OCI-LY1 (cell line): ENCODE results near the gene NLGN4Y.

Experiments used
- H2AFZ ChIP-seq: fragments of 200-600 bp; sonication (generic), shearing (Covaris generic); 2 replicates; pipeline ENCODE4 v1.6.0; 2014; ENCODE audit warnings: antibody characterized with exemption, mild to moderate bottlenecking, low read length
- H3F3A ChIP-seq: fragments of 200-600 bp; sonication (generic), shearing (Covaris generic); 2 replicates; pipeline ENCODE4 v1.6.0; 2014; ENCODE audit warnings: mild to moderate bottlenecking, antibody characterized with exemption, low read length, moderate library complexity; ENCODE audit not compliant: insufficient read depth
- H3K27ac ChIP-seq: fragments of 200-600 bp; sonication (generic); 2 replicates; pipeline ENCODE4 v1.5.1; 2014; ENCODE audit warnings: low read length, mixed run types, mild to moderate bottlenecking, low read depth; ENCODE audit not compliant: poor library complexity, severe bottlenecking
- H3K27me3 ChIP-seq: fragments of 200-600 bp; sonication (generic); 2 replicates; pipeline ENCODE4 v1.6.0; 2014; ENCODE audit warnings: antibody characterized with exemption, mild to moderate bottlenecking, low read length, moderate library complexity; ENCODE audit not compliant: insufficient read depth
- H3K36me3 ChIP-seq: fragments of 200-600 bp; sonication (generic); 2 replicates; pipeline ENCODE4 v1.6.1; 2014; ENCODE audit warnings: mild to moderate bottlenecking, antibody characterized with exemption, low read length, moderate library complexity, mixed read lengths; ENCODE audit not compliant: insufficient read depth
- H3K4me1 ChIP-seq: fragments of 200-600 bp; sonication (generic); 2 replicates; pipeline ENCODE4 v1.5.1; 2014; ENCODE audit warnings: mild to moderate bottlenecking, low read length, moderate library complexity; ENCODE audit not compliant: insufficient read depth, severe bottlenecking
- H3K4me2 ChIP-seq: fragments of 200-600 bp; sonication (generic), shearing (Covaris generic); 2 replicates; pipeline ENCODE4 v1.6.1; 2014; ENCODE audit warnings: low read length
- H3K4me3 ChIP-seq: fragments of 200-600 bp; sonication (generic); 2 replicates; pipeline ENCODE4 v1.5.1; 2014; ENCODE audit warnings: low read length, low read depth, mild to moderate bottlenecking, mixed read lengths; ENCODE audit not compliant: poor library complexity, severe bottlenecking
- H3K79me2 ChIP-seq: fragments of 200-600 bp; shearing (Covaris generic); 2 replicates; pipeline ENCODE4 v1.6.1; 2016; ENCODE audit warnings: mixed run types, low read length, mixed read lengths; ENCODE audit not compliant: insufficient read depth
- H3K9ac ChIP-seq: fragments of 200-600 bp; sonication (generic), shearing (Covaris generic); 2 replicates; pipeline ENCODE4 v1.6.1; 2014; ENCODE audit warnings: mild to moderate bottlenecking, low read length, mixed read lengths
- H3K9me2 ChIP-seq: fragments of 200-600 bp; sonication (generic), shearing (Covaris generic); 2 replicates; pipeline ENCODE4 v1.6.1; 2014; ENCODE audit warnings: low read depth, mild to moderate bottlenecking, low read length, mixed read lengths
- H3K9me3 ChIP-seq: fragments of 200-600 bp; shearing (Covaris generic); 2 replicates; pipeline ENCODE4 v1.6.1; 2014; ENCODE audit warnings: low read length, mixed read lengths
- H4K20me1 ChIP-seq: fragments of 200-600 bp; sonication (generic), shearing (Covaris generic); 2 replicates; pipeline ENCODE4 v1.6.0; 2016; ENCODE audit warnings: mild to moderate bottlenecking, low read length; ENCODE audit not compliant: insufficient read depth
- CTCF ChIP-seq: fragments of 200-600 bp; sonication (generic), shearing (Covaris generic); IDR thresholded peaks from 2 replicates; pipeline ENCODE4 v1.5.1; 2017; ENCODE audit warnings: mild to moderate bottlenecking, antibody characterized with exemption, low read length, moderate library complexity, mixed read lengths
- EZH2 ChIP-seq: fragments of 200-600 bp; sonication (generic), shearing (Covaris generic); IDR thresholded peaks from 2 replicates; pipeline ENCODE4 v1.8.0; 2017; ENCODE audit warnings: borderline replicate concordance, mixed run types, mild to moderate bottlenecking, antibody characterized with exemption, low read length, moderate library complexity, mixed read lengths

The NLGN4Y gene

GRCh38 chrY:14763600-14763999 is 239.3 kb downstream of the NLGN4Y start:
- no peaks in the 10 kb centered on the region for H3K4me1 ChIP-seq
- H3K4me3 ChIP-seq, result no peak overlapping the region
- H3F3A ChIP-seq, result no peaks in the 10 kb centered on the region
- no peaks in the 10 kb centered on the region for H3K9me2 ChIP-seq
- no peaks in the 10 kb centered on the region for H3K9me3 ChIP-seq
- no peaks in the 10 kb centered on the region for H4K20me1 ChIP-seq
- no peaks in the 10 kb centered on the region for H3K27me3 ChIP-seq
- no peak overlapping the region for H2AFZ ChIP-seq
- TF ChIP-seq CTCF, result no peak
- no peak overlapping the region for H3K4me2 ChIP-seq
- no peaks in the 10 kb centered on the region for H3K36me3 ChIP-seq
- no peak overlapping the region for H3K27ac ChIP-seq
- no peak overlapping the region for H3K9ac ChIP-seq
- H3K79me2 ChIP-seq, result no peaks in the 10 kb centered on the region

DNA sequence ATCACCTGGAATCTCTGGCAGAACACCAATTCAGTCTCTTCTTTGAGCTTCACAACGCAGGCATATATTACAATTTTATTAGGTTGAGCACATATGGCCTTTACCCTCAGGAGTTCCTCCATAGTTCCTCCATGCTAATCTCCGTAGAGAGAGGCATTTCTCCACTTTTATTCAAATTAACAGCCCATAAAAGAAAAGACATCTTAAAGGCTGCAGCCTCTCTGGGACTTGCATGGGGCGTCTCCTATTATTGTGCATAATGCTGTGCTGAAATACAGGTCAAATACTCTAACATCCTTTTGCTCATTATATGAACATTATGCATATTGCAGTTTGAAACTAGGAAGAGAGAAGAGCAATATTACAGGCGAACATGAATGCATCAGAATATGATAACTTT is 253.9 kb downstream of the NLGN4Y start:
- no peaks in the 10 kb centered on the region for H4K20me1 ChIP-seq
- no peaks in the 10 kb centered on the region for H3K36me3 ChIP-seq
- no peak overlapping the region for H3K27ac ChIP-seq
- no peaks in the 10 kb centered on the region for H3K79me2 ChIP-seq
- no peaks in the 10 kb centered on the region for H3K4me1 ChIP-seq
- no peak overlapping the region for H2AFZ ChIP-seq
- TF ChIP-seq EZH2 (no peak), CTCF (no peak)
- no peaks in the 10 kb centered on the region for H3F3A ChIP-seq
- no peak overlapping the region for H3K9ac ChIP-seq
- H3K4me3 ChIP-seq, result no peak overlapping the region
- no peaks in the 10 kb centered on the region for H3K9me3 ChIP-seq
- H3K4me2 ChIP-seq, result no peak overlapping the region
- no peaks in the 10 kb centered on the region for H3K27me3 ChIP-seq
- H3K9me2 ChIP-seq, result no peaks in the 10 kb centered on the region

DNA sequence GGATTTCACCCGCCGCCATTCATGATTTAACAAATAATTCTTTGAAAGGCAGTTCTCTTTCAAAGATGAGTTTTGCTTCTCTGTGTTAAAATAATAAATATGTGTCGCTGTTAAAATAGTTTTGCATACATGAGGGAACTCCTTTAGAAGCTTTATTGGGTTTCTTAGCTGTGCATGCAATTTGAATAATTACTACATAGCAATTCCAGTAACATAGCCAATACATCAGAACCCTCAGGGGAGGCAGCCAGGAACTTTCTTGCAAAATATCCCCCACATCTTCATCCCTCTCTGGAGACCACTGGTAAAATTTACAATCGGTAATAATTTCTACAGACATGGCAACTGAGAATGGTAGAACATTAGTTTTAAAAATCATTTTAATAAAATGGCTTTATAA is 268.8 kb downstream of the NLGN4Y start:
- Histone ChIP-seq H3K27me3 (no peaks in the 10 kb centered on the region), H4K20me1 (no peaks in the 10 kb centered on the region), H3K9me2 (no peaks in the 10 kb centered on the region), H3F3A (no peaks in the 10 kb centered on the region), H3K36me3 (no peaks in the 10 kb centered on the region), H3K4me1 (no peaks in the 10 kb centered on the region), H2AFZ (no peak overlapping the region), H3K9ac (no peak overlapping the region), H3K9me3 (no peaks in the 10 kb centered on the region), H3K4me2 (no peak overlapping the region), H3K79me2 (no peaks in the 10 kb centered on the region), H3K4me3 (no peak overlapping the region), H3K27ac (no peak overlapping the region)
- TF ChIP-seq CTCF, result no peak
- TF ChIP-seq EZH2, result no peak
